Parathyroid adenoma (tissue), 2 donors: ENCODE measurements around the gene TNFSF15.

Source experiments
- H2AFZ ChIP-seq: fragments of 300-600 bp; sonication (generic); one replicate; pipeline ENCODE4 v1.7.0; 2017; ENCODE audit warnings: antibody characterized with exemption, mild to moderate bottlenecking
- H3K27ac ChIP-seq: fragments of 300-600 bp; sonication (generic); one replicate; pipeline ENCODE4 v1.7.0; 2017
- H3K27me3 ChIP-seq: fragments of 300-600 bp; sonication (generic); one replicate; pipeline ENCODE4 v1.7.0; 2017; ENCODE audit warnings: low read length; ENCODE audit not compliant: control insufficient read depth, insufficient read depth
- H3K36me3 ChIP-seq: fragments of 300-600 bp; sonication (generic); one replicate; pipeline ENCODE4 v1.7.0; 2017; ENCODE audit warnings: low read length; ENCODE audit not compliant: control insufficient read depth, insufficient read depth
- H3K4me1 ChIP-seq: fragments of 300-600 bp; sonication (generic); one replicate; pipeline ENCODE4 v1.7.0; 2017; ENCODE audit warnings: control low read depth
- H3K4me2 ChIP-seq: fragments of 300-600 bp; sonication (generic); one replicate; pipeline ENCODE4 v1.7.0; 2017; ENCODE audit warnings: low read length
- H3K4me3 ChIP-seq: fragments of 300-600 bp; sonication (generic); one replicate; pipeline ENCODE4 v1.7.0; 2017; ENCODE audit warnings: low read depth, low read length
- H3K79me2 ChIP-seq: fragments of 300-600 bp; sonication (generic); one replicate; pipeline ENCODE4 v1.7.0; 2017; ENCODE audit warnings: control low read depth
- H3K9ac ChIP-seq: fragments of 300-600 bp; sonication (generic); one replicate; pipeline ENCODE4 v1.7.0; 2017; ENCODE audit warnings: mild to moderate bottlenecking
- H3K9me3 ChIP-seq: fragments of 300-600 bp; sonication (generic); one replicate; pipeline ENCODE4 v1.7.0; 2017; ENCODE audit warnings: low read length; ENCODE audit not compliant: control insufficient read depth
- TF ChIP-seq, protein P1 (sequence below): fragments of 300-600 bp; sonication (generic); IDR thresholded peaks from one replicate; pipeline ENCODE4 v1.7.0; 2017; ENCODE audit warnings: antibody characterized with exemption, mild to moderate bottlenecking
- donor health status: primary hyperparathyroidism.

TNFSF15 gene

DNA sequence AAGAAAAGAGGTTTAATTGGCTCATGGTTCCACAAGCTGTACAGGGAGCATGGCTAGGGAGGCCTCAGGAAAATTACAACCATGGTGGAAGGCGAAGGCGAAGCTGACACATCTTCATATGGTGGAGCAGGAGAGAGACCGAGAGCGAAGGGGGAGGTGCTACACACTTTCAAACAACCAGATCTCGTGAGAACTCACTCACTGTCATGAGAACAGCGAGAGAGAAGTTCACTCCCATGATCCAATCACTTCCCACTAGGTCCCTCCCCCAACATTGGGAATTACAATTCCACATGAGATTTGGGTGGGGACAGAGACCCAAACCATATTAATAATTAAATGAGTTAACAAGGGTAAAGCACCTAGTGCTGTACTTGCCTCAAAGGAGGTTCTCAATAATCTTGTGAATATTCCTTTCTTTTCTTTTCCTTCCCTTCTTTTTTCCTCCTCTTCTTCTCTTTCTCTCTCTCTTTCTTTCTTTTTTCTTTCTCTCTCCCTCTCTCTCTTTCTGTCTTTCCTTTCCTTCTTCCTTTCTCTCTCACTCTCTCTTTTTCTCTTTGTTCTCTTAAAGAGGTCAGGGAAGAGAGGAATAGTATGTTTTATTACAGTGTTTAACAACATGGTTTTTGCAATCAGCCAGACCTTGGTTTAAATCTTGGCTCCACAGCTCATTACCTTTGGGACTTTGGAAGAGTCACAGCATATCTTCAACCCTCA, 29.0 kb downstream of the TNFSF15 start:
- TF ChIP-seq, protein P1, sequence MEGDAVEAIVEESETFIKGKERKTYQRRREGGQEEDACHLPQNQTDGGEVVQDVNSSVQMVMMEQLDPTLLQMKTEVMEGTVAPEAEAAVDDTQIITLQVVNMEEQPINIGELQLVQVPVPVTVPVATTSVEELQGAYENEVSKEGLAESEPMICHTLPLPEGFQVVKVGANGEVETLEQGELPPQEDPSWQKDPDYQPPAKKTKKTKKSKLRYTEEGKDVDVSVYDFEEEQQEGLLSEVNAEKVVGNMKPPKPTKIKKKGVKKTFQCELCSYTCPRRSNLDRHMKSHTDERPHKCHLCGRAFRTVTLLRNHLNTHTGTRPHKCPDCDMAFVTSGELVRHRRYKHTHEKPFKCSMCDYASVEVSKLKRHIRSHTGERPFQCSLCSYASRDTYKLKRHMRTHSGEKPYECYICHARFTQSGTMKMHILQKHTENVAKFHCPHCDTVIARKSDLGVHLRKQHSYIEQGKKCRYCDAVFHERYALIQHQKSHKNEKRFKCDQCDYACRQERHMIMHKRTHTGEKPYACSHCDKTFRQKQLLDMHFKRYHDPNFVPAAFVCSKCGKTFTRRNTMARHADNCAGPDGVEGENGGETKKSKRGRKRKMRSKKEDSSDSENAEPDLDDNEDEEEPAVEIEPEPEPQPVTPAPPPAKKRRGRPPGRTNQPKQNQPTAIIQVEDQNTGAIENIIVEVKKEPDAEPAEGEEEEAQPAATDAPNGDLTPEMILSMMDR, result no peak
- H3K4me2 ChIP-seq, result no peak overlapping the region
- H3K27me3 ChIP-seq, result no peaks in the 10 kb centered on the region
- no peak overlapping the region for H2AFZ ChIP-seq
- no peaks in the 10 kb centered on the region for H3K4me1 ChIP-seq
- no peaks in the 10 kb centered on the region for H3K79me2 ChIP-seq
- H3K9ac ChIP-seq, result no peak overlapping the region
- no peak overlapping the region for H3K4me3 ChIP-seq
- no peak overlapping the region for H3K27ac ChIP-seq
- H3K36me3 ChIP-seq, result no peaks in the 10 kb centered on the region
- H3K9me3 ChIP-seq, result no peaks in the 10 kb centered on the region

DNA sequence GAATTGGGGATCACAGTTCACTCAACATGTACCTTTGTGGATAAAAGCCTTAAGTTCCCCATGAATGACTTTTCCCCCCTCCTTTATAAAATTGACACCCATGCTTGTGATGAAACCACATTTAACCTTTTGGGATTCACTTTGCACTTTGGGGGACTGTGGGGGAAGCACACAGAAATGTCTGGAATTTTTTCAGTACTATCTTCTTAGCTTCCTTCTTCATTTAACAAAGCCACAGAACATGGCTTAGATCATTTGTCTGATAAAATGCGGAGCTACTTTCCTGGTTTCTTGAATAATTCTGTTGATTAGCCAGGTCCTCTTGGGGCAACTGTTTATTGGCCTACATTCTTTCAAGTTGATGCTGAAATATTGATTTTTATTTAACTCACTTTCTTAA, 29.9 kb downstream of the TNFSF15 start:
- TF ChIP-seq, protein P1, result no peak

DNA sequence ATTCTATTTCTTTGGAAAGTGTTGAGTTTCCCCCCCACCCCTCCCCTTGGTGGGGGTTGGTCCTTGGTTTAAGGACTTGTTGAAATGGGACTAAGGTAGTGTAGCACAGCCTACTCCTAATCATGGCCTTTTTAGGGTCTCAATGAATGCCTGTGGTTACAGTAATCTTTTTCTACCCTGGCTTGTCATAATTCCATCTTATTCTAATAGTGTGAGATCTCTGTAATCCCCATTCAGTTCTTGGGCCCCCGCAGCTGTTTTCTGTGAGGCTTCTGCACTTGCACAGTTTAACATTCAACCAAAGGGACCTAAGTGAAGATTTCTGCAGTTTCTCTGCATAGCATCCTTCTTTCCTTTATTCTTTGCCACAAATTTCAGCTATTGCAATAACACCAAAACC, 30.7 kb downstream of the TNFSF15 start:
- TF ChIP-seq, protein P1, result no peak
- H3K27ac ChIP-seq, result no peak overlapping the region
- no peaks in the 10 kb centered on the region for H3K79me2 ChIP-seq
- H3K36me3 ChIP-seq, result no peaks in the 10 kb centered on the region
- H3K4me1 ChIP-seq, result no peaks in the 10 kb centered on the region
- no peak overlapping the region for H3K4me3 ChIP-seq
- H2AFZ ChIP-seq, result no peak overlapping the region
- no peaks in the 10 kb centered on the region for H3K9me3 ChIP-seq
- no peak overlapping the region for H3K4me2 ChIP-seq
- H3K9ac ChIP-seq, result no peak overlapping the region
- H3K27me3 ChIP-seq, result no peaks in the 10 kb centered on the region

More for the DNA sequence above, 29.9 kb downstream of the TNFSF15 start:
- Histone ChIP-seq H3K9ac (no peak overlapping the region), H2AFZ (no peak overlapping the region), H3K79me2 (no peaks in the 10 kb centered on the region), H3K27me3 (no peaks in the 10 kb centered on the region), H3K9me3 (no peaks in the 10 kb centered on the region), H3K4me3 (no peak overlapping the region), H3K4me2 (no peak overlapping the region), H3K27ac (no peak overlapping the region), H3K36me3 (no peaks in the 10 kb centered on the region), H3K4me1 (no peaks in the 10 kb centered on the region)

DNA sequence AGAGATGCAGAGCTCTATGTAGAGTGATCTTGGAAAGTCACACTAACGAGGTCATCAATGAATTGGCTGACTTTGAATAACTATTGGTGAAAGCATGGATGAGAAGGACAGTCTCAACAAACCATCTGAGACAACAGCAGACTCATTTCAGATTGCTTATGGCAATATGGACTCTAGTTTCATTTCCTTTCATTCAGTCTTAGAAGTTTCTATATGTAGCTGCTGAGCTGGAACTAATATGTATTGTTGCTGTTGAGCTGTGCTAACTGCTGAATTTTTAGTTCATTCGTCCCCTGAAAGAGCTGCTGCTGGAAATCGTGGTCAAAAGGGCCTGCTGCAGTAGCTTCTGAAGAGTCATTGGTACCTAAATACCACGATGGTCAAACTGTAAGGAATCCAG, 31.3 kb downstream of the TNFSF15 start:
- Histone ChIP-seq H3K9ac (no peak overlapping the region), H3K36me3 (no peaks in the 10 kb centered on the region)

More for the DNA sequence above, 31.3 kb downstream of the TNFSF15 start:
- no peaks in the 10 kb centered on the region for H3K9me3 ChIP-seq
- no peaks in the 10 kb centered on the region for H3K79me2 ChIP-seq
- no peaks in the 10 kb centered on the region for H3K27me3 ChIP-seq
- H3K4me3 ChIP-seq, result no peak overlapping the region
- H2AFZ ChIP-seq, result no peak overlapping the region
- H3K4me1 ChIP-seq, result no peaks in the 10 kb centered on the region
- TF ChIP-seq, protein P1, result no peak
- no peak overlapping the region for H3K27ac ChIP-seq
- no peak overlapping the region for H3K4me2 ChIP-seq
